ENCODE data around the gene FOXD2. TPM values are rescaled to one million over a fixed set of nuclear protein-coding genes. Genes with fewer than 3 reads are reported as not detected.

FOXD2 gene
- total and polyA plus RNA-seq, 2 donors (not counting 1 experiment from before 2014, with no cell fraction given) = 0.24 to 0.37 TPM

Other genes with a start within 250 kb of the FOXD2 start
- not detected in 2 replicates for gene PDZK1IP1, start 248.0 kb upstream of the FOXD2 start, total RNA-seq
- gene PDZK1IP1, start 248.0 kb upstream of the FOXD2 start, polyA plus RNA-seq = 0.21 and 1.3 TPM in 2 replicates
- not detected in 2 replicates for gene TAL1, start 205.8 kb upstream of the FOXD2 start, total RNA-seq
- gene TAL1, start 205.8 kb upstream of the FOXD2 start, polyA plus RNA-seq = 0.06 TPM in 1 of 2 replicates, not detected in the other
- 1.6 and 1.8 TPM in 2 replicates for gene STIL, start 123.9 kb upstream of the FOXD2 start, total RNA-seq
- gene STIL, start 123.9 kb upstream of the FOXD2 start, polyA plus RNA-seq = 0.79 and 1.2 TPM in 2 replicates
- 92.5 and 97.4 TPM in 2 replicates for gene CMPK1, start 104.3 kb upstream of the FOXD2 start, total RNA-seq
- 16.8 and 27.2 TPM in 2 replicates for gene CMPK1, start 104.3 kb upstream of the FOXD2 start, polyA plus RNA-seq
- not detected in 2 replicates for gene FOXE3, start 21.8 kb upstream of the FOXD2 start, total RNA-seq
- gene FOXE3, start 21.8 kb upstream of the FOXD2 start, polyA plus RNA-seq = not detected in 2 replicates